ENCODE data around the gene LRRC14B.
"Not testable (repeated sequence)": the region's sequence is repeated elsewhere in the genome, so short reads cannot be mapped to it uniquely, and the experiment has no call there.

Gene LRRC14B

DNA sequence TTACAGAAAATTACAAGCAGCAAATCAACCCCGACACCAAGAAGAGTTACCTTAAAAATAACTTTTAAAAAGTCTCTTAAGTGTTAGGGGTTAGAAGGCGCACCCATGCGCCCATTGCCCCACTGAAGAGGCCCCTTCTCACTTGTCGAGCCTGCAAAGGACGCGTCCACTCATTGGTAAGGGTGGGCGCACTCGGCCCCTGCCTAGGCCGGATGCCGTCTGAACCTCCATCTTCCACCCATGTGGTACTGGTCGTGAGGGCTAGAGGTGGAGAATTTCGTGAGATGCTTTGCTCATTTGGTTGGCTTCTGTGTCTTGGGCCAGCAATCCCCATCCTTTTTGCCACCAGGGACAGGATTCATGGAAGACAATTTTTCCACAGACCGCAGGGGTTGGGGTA, 27.5 kb upstream of the LRRC14B start:
- in situ Hi-C loops (cut with HindIII; ENCODE audit: low pct_ligation_motif_present, low sequenced_read_pairs), result no loop called here
- no peak for DNase-seq

DNA sequence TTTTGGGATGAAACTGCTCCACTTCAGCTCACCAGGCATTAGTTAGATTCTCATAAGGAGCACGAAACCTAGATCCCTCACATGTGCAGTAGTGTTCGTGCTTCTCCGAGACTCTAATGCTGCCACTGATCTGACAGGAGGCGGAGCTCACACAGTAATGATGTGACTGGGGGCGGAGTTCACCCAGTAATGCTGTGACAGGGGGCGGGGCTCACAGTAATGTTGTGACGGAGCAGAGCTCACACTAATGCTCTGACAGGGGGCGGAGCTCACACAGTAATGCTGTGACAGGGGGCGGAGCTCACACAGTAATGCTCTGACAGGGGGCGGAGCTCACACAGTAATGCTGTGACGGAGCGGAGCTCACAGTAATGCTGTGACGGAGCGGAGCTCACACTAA, 27.1 kb upstream of the LRRC14B start:
- Histone ChIP-seq H3K4me3 (ENCODE audit: low read depth, low read length) (no peak overlapping the region), H3K36me3 (replicated peaks) (no peaks in the 10 kb centered on the region), H3K27ac (no peak overlapping the region), H3K27me3 (replicated peaks) (no peaks in the 10 kb centered on the region)
- in situ Hi-C loops (cut with HindIII; ENCODE audit: low pct_ligation_motif_present, low sequenced_read_pairs), result no loop called here
- no peak for DNase-seq
- TF ChIP-seq, protein P1, sequence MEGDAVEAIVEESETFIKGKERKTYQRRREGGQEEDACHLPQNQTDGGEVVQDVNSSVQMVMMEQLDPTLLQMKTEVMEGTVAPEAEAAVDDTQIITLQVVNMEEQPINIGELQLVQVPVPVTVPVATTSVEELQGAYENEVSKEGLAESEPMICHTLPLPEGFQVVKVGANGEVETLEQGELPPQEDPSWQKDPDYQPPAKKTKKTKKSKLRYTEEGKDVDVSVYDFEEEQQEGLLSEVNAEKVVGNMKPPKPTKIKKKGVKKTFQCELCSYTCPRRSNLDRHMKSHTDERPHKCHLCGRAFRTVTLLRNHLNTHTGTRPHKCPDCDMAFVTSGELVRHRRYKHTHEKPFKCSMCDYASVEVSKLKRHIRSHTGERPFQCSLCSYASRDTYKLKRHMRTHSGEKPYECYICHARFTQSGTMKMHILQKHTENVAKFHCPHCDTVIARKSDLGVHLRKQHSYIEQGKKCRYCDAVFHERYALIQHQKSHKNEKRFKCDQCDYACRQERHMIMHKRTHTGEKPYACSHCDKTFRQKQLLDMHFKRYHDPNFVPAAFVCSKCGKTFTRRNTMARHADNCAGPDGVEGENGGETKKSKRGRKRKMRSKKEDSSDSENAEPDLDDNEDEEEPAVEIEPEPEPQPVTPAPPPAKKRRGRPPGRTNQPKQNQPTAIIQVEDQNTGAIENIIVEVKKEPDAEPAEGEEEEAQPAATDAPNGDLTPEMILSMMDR (IDR thresholded peaks at IDR 0.05; ENCODE audit: low read depth, low read length, missing control alignments), result no peak

More for the DNA sequence above, 27.5 kb upstream of the LRRC14B start:
- H3K36me3 ChIP-seq (replicated peaks), result no peaks in the 10 kb centered on the region
- H3K27ac ChIP-seq, result no peak overlapping the region
- TF ChIP-seq, protein P1 (IDR thresholded peaks at IDR 0.05; ENCODE audit: low read depth, low read length, missing control alignments), result no peak
- H3K4me3 ChIP-seq (ENCODE audit: low read depth, low read length), result no peak overlapping the region
- no peaks in the 10 kb centered on the region for H3K27me3 ChIP-seq (replicated peaks)

DNA sequence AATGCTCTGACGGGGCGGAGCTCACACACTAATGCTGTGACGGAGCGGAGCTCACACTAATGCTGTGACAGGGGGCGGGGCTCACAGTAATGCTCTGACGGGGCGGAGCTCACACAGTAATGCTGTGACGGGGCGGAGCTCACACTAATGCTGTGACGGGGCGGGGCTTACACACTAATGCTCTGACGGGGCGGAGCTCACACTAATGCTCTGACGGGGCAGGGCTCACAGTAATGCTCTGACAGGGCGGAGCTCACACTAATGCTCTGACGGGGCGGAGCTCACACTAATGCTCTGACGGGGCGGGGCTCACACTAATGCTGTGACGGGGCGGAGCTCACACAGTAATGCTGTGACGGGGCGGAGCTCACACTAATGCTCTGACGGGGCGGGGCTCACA, 26.5 kb upstream of the LRRC14B start:
- DNase-seq; H3K27me3 ChIP-seq (replicated peaks); in situ Hi-C loops (cut with HindIII; ENCODE audit: low pct_ligation_motif_present, low sequenced_read_pairs): not testable (repeated sequence)

DNA sequence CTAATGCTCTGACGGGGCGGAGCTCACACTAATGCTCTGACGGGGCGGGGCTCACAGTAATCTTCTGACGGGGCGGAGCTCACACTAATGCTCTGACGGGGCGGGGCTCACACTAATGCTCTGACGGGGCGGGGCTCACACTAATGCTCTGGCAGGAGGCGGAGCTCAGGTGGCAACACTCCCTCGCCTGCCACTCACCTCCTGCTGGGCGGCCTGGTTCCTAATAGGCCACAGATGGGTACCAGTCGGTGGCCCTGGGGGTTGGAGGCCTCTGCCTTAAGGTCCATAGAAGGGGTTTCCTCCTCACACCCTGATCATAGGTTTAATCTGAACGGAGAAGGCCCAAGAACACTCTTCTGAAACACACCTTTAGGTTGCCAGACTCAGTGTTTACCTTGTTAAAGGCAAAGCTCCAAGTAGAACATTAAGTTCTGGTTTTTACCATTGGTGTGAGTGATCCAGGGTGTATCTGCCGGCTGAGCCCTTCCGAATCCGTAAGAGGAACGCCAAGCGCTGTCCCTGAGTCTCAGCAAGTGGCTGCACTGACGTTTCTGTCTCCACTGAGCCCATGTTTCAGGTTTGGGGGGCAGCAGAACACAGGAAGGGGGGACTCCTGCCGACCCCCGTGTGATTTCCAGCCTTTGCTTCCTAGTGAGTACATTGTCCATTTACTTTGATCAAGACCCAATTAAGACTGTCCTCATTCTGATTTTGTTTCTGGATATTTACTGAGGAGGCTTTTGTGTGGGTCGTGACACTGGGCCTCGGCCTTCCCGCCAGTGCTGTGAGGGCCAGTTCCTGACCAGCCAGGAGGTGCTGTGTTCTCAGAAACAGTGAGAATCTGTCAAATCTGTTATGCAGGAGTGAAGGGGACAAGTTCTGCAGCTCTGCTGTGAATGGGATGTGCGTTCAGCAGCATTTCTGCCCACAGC, 24.6 kb upstream of the LRRC14B start:
- H3K36me3 ChIP-seq (replicated peaks), result no peaks in the 10 kb centered on the region
- H3K4me3 ChIP-seq (ENCODE audit: low read depth, low read length), result no peak overlapping the region
- no peak for DNase-seq
- in situ Hi-C loops (cut with HindIII; ENCODE audit: low pct_ligation_motif_present, low sequenced_read_pairs), result no loop called here
- no peak overlapping the region for H3K27ac ChIP-seq
- H3K27me3 ChIP-seq (replicated peaks), result no peaks in the 10 kb centered on the region
- TF ChIP-seq, protein P1 (IDR thresholded peaks at IDR 0.05; ENCODE audit: low read depth, low read length, missing control alignments), result no peak

More for the DNA sequence above, 26.5 kb upstream of the LRRC14B start:
- not testable (repeated sequence) for H3K36me3 ChIP-seq (replicated peaks); H3K4me3 ChIP-seq (ENCODE audit: low read depth, low read length); H3K27ac ChIP-seq

DNA sequence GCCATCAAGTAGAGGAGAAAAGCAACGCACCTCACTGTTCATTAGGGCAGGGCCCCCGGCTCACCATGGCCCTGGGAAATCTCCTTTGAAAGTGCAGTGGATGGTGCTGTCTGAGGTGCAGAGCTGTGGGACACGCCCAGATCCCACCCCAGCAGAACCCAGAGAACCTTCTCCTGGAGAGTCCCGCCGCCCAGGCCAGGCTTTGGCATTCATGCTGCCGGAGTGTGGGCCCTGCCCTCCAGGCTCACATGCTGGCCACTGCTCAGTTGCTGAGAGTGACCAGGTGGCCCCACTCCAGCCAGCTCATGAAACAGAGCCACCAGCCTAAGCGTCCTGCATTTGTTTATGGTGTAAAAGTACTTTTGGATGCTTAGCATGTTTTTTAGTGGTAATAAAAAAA, 23.8 kb upstream of the LRRC14B start:
- in situ Hi-C loops (cut with HindIII; ENCODE audit: low pct_ligation_motif_present, low sequenced_read_pairs), result no loop called here
- DNase-seq, result no peak
- no peak overlapping the region for H3K4me3 ChIP-seq (ENCODE audit: low read depth, low read length)
- no peaks in the 10 kb centered on the region for H3K27me3 ChIP-seq (replicated peaks)
- peak overlapping the region; percentile 99 for H3K27ac ChIP-seq
- TF ChIP-seq, protein P1 (IDR thresholded peaks at IDR 0.05; ENCODE audit: low read depth, low read length, missing control alignments), result no peak
- H3K36me3 ChIP-seq (replicated peaks), result no peaks in the 10 kb centered on the region

DNA sequence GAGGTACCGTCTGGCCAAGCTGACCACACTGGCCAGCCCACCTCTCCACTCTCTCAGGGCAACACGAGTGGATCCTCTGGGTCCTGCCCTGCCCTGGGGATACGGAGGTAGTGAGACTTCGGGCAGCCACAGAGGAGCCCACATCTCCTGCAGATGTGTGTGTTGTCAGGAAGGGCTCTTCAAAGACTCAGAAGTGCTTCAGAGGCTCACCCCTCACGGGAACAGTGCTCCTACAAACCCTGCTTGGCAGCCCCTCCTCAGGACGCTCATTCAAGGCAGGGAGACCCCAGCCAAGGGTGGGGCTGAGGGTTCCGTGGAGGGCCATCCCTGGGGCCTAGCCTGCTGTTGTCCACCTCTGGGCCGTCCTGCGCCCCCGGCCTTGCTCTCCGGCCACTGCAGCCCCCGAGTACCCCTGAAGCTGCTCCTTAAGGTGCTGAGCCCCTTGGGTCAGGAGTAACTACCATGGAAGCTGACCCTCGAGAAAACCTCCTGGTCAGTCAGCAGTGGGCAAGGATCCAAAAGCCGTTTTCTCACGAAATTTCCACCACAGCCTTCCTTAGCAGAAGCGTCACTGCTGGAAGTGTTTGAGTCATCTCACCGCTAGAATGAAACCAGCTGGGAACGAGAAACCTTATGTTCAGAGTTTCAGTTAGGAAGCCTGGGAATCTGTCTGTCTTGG, 23.2 kb upstream of the LRRC14B start:
- Histone ChIP-seq H3K36me3 (replicated peaks) (no peaks in the 10 kb centered on the region), H3K27ac (peak overlapping the region; percentile 99), H3K4me3 (ENCODE audit: low read depth, low read length) (no peak overlapping the region), H3K27me3 (replicated peaks) (no peaks in the 10 kb centered on the region)
- in situ Hi-C loops (cut with HindIII; ENCODE audit: low pct_ligation_motif_present, low sequenced_read_pairs), result no loop called here
- DNase-seq, result peak; percentile 97
- TF ChIP-seq, protein P1 (IDR thresholded peaks at IDR 0.05; ENCODE audit: low read depth, low read length, missing control alignments), result no peak
